Measurements from ENCODE around the gene BCL11A.

- TF ChIP-seq CTCF (IDR thresholded peaks at IDR 0.05) (no peak), POLR2A (IDR thresholded peaks at IDR 0.05) (no peak)
Measured at GRCh38 chr2:60589104-60589503, 35.6 kb upstream of the BCL11A start.
